DOHH2 (cell line): ENCODE data around the gene MRPL22.

Experiments
- CTCF ChIP-seq: fragments of 200-600 bp; sonication (generic); IDR thresholded peaks from one replicate; pipeline ENCODE4 v1.5.1; 2014; ENCODE audit warnings: antibody characterized with exemption, mild to moderate bottlenecking, low read depth, low read length; ENCODE audit not compliant: poor library complexity, severe bottlenecking
- EZH2phosphoT487 ChIP-seq: fragments of 200-600 bp; sonication (generic); IDR thresholded peaks from 2 replicates; pipeline ENCODE4 v1.6.1; 2017; ENCODE audit warnings: borderline replicate concordance, mild to moderate bottlenecking, antibody characterized with exemption, low read length, moderate library complexity, mixed read lengths

DNA sequence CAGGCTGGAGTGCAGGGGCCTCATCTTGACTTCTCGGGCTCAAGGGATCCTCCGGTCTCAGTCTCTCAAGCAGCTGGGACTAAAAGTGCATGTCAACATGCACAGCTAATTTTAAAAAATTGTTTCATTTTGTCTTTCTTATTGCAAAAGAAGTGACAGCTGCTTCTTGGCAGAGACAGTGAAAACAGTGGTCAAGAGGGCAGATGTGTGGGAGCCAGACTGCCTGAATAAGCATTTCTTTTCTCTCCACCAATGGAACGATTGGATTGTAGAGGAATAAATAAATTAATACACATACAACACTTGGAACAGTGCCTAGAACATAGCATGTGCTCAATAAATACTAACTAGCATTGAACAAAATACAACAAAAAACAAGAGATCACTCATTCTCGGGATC is 45.3 kb downstream of the MRPL22 start:
- no peak for TF ChIP-seq CTCF
- no peak for TF ChIP-seq EZH2phosphoT487
